Suprapubic skin (tissue), 4 donors: ENCODE data around the gene ARHGAP19.

Experiments used
- EP300 ChIP-seq: sonication (generic); formaldehyde crosslinking; IDR thresholded peaks from one replicate; pipeline ENCODE4 v1.6.1; 2017; ENCODE audit warnings: antibody characterized with exemption
- POLR2A ChIP-seq, 2 donors: fragments of 450-650 bp; IDR thresholded peaks; one replicate each; pipeline ENCODE4 v1.6.1; 2017; ENCODE audit warnings: antibody characterized with exemption in 2 of 2, mild to moderate bottlenecking in 2 of 2, moderate library complexity in 2 of 2
- POLR2AphosphoS5 ChIP-seq, 3 donors: sonication (generic); formaldehyde crosslinking; IDR thresholded peaks; one replicate each; pipeline ENCODE4 v1.6.1; 2017; ENCODE audit warnings: antibody characterized with exemption in 3 of 3
- TF ChIP-seq, protein P1 (sequence below), 2 donors: fragments of 200-600 bp in 1 of 2; fragments of 450-650 bp in 1 of 2; sonication (generic) in 1 of 2; IDR thresholded peaks; one replicate each; pipeline ENCODE4 v1.5.1; 2016 to 2019; ENCODE audit warnings: antibody characterized with exemption in 2 of 2, mild to moderate bottlenecking in 1 of 2, moderate library complexity in 1 of 2

DNA sequence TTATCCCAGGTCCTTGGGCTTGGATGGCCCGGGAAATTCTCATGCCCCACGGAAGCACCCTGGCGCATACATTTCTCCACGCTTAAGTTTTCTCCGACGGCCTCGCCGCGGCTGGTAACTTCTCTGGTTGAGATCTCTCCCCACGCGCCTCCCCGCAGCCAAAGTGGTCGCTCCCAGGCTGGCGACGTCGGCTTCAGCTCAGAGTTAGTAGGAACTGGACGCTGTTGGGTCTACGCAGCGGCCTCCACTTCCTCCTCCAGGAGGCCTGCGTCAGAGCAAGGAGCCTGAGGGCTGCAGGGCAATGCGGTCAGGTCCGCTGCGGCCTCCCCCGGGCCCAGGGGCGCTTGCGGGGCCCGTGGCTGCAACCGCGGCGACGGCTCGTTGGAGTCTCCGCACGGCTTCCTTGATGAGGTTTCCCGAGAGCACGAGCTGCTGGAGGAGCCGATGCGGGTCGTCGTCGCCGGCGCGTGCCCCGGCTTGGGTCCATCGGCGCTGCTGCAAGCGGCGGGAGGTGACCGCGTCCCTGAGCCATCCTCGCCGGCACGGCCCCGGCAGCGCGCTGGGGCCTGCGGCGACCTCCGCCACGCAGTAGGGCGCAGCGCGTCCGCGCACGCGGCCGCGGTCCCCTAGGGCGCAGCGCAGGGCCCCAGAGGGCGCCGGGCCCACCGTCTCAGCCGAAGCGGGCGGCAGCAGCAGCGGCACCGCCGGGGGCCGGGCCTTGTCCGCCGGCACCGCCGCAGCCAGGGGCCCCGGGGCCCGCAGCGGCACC lies 41.3 kb upstream of the ARHGAP19 start:
- TF ChIP-seq, protein P1, sequence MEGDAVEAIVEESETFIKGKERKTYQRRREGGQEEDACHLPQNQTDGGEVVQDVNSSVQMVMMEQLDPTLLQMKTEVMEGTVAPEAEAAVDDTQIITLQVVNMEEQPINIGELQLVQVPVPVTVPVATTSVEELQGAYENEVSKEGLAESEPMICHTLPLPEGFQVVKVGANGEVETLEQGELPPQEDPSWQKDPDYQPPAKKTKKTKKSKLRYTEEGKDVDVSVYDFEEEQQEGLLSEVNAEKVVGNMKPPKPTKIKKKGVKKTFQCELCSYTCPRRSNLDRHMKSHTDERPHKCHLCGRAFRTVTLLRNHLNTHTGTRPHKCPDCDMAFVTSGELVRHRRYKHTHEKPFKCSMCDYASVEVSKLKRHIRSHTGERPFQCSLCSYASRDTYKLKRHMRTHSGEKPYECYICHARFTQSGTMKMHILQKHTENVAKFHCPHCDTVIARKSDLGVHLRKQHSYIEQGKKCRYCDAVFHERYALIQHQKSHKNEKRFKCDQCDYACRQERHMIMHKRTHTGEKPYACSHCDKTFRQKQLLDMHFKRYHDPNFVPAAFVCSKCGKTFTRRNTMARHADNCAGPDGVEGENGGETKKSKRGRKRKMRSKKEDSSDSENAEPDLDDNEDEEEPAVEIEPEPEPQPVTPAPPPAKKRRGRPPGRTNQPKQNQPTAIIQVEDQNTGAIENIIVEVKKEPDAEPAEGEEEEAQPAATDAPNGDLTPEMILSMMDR (IDR thresholded peaks at IDR 0.05), result no peak
- TF ChIP-seq POLR2AphosphoS5 (IDR thresholded peaks at IDR 0.05) (no peak), POLR2A (IDR thresholded peaks at IDR 0.05) (no peak), EP300 (no peak)
